GM19468 (cell line): ENCODE results near the gene TUNAR.
"Not testable (repeated sequence)": the region's sequence is repeated elsewhere in the genome, so short reads cannot be mapped to it uniquely, and the experiment has no call there.

Experiments
- ATAC-seq: cut with Tn5 transposase; IDR thresholded peaks from one replicate; pipeline ENCODE4 v1.9.1; 2021; ENCODE audit warnings: mild to moderate bottlenecking, moderate library complexity, moderate number of reproducible peaks; ENCODE audit not compliant: unreplicated experiment; ENCODE audit errors: extremely low read depth

TUNAR gene

DNA sequence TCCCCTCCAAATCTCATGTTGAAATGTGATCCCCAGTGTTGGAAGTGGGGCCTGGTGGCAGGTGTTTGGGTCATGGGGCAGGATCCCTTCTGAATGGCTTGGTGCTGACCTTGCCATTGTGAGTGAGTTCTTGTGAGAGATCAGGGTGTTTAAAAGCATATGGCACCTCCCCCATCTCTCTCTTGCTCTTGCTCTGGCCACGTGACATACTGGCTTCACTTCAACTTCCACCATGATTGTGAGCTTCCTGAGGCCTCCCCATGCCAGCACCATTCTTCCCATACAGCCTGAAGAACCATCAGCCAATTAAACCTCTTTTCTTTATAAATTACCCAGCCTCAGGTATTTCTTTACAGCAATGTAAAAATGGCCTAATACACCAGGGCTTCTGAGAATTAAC is 82.7 kb downstream of the TUNAR start:
- no peak for ATAC-seq

DNA sequence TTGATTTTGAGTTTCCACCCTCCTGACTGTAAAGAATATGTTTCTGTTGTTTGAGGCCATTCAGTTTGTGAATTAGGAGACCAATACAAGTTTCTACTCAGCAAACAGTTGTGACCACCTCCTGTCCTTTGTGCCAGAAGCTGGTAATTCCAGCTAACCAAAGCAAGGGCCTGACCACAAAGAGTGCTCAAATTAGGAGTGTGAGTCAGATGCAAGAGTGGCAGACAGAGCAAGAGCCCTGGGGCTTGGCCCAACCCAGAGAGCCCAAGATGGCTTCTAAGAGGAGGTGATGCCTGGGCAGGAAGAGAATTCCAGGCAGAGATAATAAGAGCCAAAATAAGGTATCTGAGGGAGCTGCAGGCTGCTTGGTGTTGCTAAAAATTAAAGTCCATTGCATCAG is 84.8 kb downstream of the TUNAR start:
- no peak for ATAC-seq

DNA sequence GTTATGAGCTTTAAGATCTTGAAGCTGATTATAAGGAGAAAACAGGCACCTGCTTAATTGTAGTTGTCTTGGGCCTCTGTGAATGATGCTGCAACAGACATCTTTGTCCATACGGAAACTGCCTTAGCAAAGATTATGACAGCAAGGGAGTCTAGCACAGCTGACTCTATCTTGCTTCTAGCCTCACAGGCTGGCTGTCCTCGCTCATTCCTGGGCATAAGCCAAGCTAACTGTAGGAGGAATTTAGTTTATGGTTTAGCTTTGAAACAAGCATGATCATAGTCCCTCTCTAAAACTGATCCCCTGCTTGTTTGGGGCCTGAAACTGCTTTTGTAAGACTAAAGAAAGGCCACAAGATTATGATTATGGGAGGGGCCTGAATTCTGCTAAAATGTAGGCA is 88.3 kb downstream of the TUNAR start:
- ATAC-seq = no peak

DNA sequence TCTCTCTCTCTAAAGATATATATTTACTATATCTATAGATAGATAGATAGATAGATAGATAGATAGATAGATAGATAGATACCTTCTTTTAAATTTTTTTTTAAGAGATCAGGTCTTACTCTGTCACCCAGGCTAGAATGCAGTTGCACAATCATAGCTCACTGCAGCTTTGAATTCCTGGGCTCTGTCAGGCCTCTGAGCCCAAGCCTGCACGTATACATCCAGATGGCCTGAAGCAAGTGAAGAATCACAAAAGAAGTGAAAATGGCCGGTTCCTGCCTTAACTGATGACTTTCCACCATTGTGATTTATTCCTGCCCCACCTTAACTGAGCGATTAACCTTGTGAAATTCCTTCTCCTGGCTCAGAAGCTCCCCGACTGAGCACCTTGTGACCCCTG is 91.4 kb downstream of the TUNAR start:
- not testable (repeated sequence) for ATAC-seq
